ENCODE data around the gene FAM216A.
A peak's percentile ranks its signal among the peaks of the same experiment; 100 is the strongest.
"Not testable (repeated sequence)": the region's sequence is repeated elsewhere in the genome, so short reads cannot be mapped to it uniquely, and the experiment has no call there.

Gene FAM216A

DNA sequence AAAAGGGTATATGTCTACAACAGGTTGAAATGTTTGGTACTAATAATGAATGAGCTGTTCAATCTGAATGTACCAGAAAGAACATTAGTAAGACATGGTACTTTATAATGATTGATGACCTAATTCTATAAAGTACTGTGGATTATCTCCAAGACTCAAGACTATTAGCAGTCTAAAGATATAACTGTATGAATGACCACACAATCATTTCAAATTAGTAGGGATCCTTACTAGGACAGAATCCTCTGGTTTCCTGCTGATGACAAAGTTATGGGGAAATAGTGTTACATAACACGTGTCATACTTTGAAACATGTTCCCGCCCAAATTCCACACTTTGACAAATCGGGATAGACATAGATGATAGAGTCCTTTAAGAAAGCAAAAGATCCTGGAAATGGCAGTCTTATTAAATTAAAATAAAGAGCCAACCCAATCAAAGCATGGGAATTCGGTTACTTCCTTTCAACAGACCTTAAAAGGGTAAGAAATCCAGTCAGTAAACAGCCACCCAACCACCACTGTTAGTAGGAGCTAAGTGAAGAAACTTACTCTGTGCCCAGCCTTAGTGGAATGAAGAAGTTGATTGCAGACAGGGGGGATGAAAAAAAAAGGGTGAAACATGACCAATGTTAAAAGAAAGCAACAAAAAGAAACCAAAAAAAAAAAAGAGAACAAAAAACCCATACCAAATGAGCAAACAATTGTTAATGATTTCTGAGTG is 30.5 kb downstream of the FAM216A start:
- peak; percentile 26 for DNase-seq (ENCODE audit: low read depth, low spot score)
- peak overlapping the region; percentile 95 for H3K27ac ChIP-seq

GRCh38 chr12:110501399-110501751 is 32.7 kb downstream of the FAM216A start:
- DNase-seq (ENCODE audit: low read depth, low spot score) = peak; percentile 34
- H3K27ac ChIP-seq = peak overlapping the region; percentile 95

GRCh38 chr12:110501752-110502738 is 33.4 kb downstream of the FAM216A start, which contains the start of the genes RAD9B and VPS29:
Gene RAD9B (plus strand): TSS chr12:110502331. CDS start chr12:110502338, 7 bp downstream.
Gene VPS29 (minus strand): TSS chr12:110502111. CDS start chr12:110502051, 60 bp downstream.
- DNase-seq (ENCODE audit: low read depth, low spot score) = peak; percentile 90
- H3K27ac ChIP-seq = peak within 1 kb of the TSS; percentile 95

DNA sequence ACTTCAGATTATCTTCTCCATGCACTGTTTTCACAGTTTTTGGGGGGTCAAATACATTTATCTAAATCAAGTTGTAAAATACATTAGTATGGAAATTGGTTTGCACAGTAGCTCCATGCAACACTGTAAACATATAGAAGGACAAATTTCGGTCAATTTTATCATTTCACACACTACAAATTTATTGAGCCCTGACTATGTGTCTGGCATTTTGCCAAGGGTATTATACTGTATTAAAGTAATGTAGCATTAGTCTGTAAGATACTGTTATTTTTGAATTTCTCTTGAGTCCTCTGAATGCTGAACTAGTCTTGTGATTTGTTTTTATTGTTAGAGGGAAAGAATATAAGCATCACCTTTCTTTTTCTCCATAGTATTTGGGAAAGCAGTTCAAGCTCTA is 34.8 kb downstream of the FAM216A start:
- H3K27ac ChIP-seq = no peak overlapping the region
- no peak for DNase-seq (ENCODE audit: low read depth, low spot score)

GRCh38 chr12:110505332-110505731 is 36.7 kb downstream of the FAM216A start:
- DNase-seq (ENCODE audit: low read depth, low spot score) = no peak
- no peak overlapping the region for H3K27ac ChIP-seq

DNA sequence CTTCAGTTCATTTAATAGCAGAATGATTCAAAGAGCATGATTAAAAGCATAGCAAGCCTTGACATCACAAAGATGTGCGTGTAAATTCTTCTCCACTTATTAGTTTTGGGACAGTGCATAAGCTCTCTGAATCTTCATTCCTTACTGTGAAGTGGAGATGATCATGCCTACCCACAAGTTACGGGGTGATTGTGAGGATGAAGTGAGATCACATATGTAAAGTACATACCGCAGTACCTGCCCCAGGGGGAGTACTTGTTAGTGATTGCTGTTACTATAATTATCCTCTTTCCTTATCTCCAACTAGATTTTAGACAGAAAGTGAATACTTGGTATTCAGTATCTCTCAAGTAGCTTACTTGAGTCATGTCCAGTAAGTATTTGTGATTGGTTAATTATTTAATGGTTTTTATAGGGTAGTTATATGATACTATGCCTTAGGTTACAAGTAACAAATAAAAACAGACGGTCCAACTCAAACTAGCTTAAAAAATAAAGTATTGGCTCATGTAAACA is 39.5 kb downstream of the FAM216A start:
- DNase-seq (ENCODE audit: low read depth, low spot score) = no peak

GRCh38 chr12:110513842-110514241 is 45.2 kb downstream of the FAM216A start:
- H3K27ac ChIP-seq = no peak overlapping the region
- no peak for DNase-seq (ENCODE audit: low read depth, low spot score)

More for the DNA sequence above, 39.5 kb downstream of the FAM216A start:
- H3K27ac ChIP-seq = no peak overlapping the region

DNA sequence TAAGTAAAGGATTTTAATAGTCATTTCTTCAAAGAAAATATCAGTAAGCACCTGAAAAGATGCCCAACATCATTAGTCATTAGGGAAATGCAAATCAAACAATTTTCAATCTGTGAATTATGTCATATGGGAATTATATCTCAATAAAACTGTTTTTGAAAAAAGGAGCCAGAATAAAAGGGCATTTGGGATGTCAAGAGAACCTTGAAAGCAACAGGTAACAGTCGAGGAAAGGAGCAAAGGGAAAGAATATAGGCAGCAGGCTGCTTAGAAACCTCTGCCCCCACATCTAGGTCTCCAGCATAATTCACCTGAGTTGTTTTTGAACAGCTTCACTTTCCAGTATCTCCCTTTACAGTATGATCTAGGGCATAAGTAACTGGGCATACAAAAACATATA is 45.7 kb downstream of the FAM216A start:
- DNase-seq (ENCODE audit: low read depth, low spot score) = no peak
- H3K27ac ChIP-seq = no peak overlapping the region

- no peak for DNase-seq (ENCODE audit: low read depth, low spot score)
- no peak overlapping the region for H3K27ac ChIP-seq
These were observed 48.4 kb downstream of the FAM216A start for GRCh38 chr12:110516995-110517394.

GRCh38 chr12:110518014-110518413 is 49.4 kb downstream of the FAM216A start:
- DNase-seq (ENCODE audit: low read depth, low spot score); H3K27ac ChIP-seq: not testable (repeated sequence)

DNA sequence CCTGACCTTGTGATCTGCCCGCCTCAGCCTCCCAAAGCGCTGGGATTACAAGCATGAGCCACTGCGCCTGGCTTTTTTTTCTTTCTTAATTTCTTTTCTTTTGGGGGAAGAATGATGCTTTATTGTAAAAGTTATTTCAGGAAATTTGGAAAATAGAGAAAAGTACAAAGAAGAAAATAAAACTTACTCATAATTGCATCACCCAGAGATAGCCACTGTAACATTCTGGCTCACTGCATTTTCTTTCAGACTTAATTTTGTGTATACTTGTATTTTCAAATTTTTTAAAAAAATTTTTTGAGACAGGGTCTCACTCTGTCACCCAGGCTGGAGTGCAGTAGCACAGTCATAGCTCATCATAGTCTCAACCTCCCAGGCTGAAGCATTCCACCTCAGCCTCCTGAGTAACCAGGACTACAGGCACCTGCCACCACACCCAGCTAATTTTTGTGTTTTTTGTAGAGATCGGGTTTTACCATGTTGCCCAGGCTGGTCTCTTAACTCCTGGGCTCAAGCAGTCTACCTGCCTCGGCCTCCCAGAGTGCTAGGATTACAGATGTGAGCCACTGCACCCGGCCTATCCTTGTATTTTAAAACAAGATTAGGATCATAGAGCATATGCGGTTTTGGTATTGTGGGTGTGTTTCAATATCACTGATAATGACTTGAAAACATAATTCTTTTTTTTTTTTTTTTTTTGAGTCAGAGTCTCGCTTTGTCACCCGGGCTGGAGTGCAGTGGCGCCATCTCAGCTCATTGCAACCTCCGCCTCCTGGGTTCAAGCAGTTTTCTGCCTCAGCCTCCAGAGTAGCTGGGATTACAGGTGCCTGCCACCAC is 52.4 kb downstream of the FAM216A start:
- not testable (repeated sequence) for DNase-seq (ENCODE audit: low read depth, low spot score); H3K27ac ChIP-seq

DNA sequence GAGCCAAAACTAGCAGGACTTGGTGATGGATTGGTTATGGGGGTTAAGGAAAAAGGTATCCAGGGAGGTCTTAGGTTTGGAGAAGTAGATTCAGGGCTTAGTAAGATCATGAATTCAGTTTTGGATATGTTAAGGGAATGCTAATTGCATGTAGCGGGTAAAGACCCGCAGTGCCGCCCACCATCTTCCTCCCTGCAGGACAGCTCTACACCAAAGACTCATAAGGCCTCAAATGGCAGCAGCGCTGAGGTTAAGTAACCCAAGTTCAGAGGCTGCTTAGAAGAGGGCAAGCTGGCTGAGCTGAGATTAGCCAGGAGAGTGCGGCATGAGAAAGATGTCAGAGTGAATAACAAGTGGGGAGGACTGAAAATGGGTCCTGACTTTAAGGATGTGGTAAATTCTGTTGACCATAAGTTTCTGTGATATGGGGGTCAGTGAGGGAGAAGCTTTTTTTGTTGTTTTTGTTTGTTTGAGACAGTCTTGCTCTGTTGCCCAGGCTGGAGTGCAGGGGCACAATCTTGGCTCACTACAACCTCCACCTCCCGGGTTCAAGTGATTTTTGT is 59.7 kb downstream of the FAM216A start:
- DNase-seq (ENCODE audit: low read depth, low spot score) = no peak
- no peak overlapping the region for H3K27ac ChIP-seq

GRCh38 chr12:110530511-110530910 is 61.9 kb downstream of the FAM216A start:
- H3K27ac ChIP-seq = no peak overlapping the region

DNA sequence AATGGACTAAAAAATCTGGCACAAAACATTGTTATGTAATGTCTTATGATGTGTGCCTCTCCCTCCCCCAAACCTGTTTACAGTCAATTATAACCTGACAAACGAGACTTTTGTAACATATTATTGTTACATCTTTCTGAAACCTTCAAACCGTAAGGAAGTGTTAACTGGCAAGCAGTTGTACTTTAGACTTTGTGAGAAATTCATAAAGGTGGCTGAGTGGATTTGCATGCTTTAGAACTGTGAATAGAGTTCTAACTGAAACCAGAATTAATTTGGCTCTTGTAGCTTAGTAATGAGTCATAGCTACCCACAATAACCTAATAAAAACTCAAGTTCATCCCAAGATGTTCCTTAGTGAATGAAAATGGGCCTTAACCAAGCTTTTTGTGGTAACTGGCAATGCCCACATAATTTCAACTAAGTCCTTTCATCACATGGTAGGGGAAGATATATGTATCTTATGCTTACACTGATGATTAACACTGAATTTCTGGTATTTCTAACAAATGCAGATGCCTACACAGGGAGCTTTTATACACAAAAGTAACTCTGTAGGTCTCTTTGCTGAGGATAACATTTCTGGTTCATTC is 63.2 kb downstream of the FAM216A start:
- H3K27ac ChIP-seq = no peak overlapping the region

More at GRCh38 chr12:110530511-110530910, 61.9 kb downstream of the FAM216A start:
- no peak for DNase-seq (ENCODE audit: low read depth, low spot score)

DNA sequence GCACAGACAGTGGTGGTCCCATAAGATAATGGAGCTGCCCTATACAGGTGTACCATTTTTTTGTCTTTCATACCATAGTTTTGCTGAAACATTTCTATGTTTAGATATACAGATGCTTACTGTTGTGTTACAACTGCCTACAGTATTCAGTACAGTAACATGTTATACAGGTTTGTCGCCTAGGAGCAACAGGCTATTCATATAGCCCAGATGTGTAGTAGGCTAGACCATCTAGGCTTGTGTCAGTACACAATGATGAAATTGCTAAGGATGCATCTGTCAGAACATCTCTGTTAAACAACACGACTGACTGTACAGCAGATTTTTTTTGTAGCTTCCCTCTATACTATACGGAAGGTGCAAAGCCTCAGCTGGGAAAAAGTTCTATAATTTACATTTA is 64.0 kb downstream of the FAM216A start:
- H3K27ac ChIP-seq = no peak overlapping the region
- DNase-seq (ENCODE audit: low read depth, low spot score) = no peak

More for the DNA sequence above, 63.2 kb downstream of the FAM216A start:
- DNase-seq (ENCODE audit: low read depth, low spot score) = no peak

DNA sequence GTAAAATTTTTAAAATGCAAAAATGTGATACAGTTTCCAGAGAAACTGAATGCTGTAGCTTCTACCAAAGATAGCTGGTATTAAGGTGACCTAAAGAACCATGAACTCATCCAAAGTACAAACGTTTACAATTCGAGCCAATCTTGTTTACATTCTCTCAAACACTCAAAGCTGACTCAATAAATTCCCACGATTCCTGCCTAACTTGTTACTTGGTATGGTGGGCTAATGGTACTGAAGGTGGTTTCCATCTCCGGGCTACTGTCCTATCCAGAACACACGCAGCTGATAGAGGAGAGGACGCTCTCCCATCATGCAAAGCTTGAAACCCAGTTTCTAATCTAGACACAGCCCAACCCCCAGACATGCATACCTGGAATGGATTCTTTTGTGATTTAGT is 65.0 kb downstream of the FAM216A start:
- H3K27ac ChIP-seq = no peak overlapping the region
- no peak for DNase-seq (ENCODE audit: low read depth, low spot score)

DNA sequence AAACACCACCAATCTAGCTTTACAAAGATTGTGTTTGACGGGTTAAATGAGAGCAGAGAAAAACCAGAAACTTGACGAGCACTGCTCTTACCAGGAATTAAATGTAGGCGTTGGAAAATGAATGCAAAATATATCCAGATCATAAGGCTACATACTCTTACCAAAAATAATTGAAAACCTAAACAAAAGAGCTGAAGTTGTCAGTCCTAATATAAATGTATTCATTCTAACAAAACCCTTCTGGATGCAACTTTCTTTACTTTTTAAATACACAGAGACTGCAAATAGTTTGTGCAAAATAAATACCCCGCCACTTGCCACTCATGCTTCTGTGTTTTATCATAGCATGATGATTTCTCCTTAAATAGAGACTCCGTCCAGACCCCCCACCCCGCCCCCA is 66.2 kb downstream of the FAM216A start:
- no peak for DNase-seq (ENCODE audit: low read depth, low spot score)
- H3K27ac ChIP-seq = no peak overlapping the region

- DNase-seq (ENCODE audit: low read depth, low spot score) = no peak
- H3K27ac ChIP-seq = peak overlapping the region; percentile 49
These were observed 68.4 kb downstream of the FAM216A start for GRCh38 chr12:110536834-110537604.

Measured in epithelial cell of prostate (primary cell).